ENCODE data around the gene GRIK5.

The GRIK5 gene

DNA sequence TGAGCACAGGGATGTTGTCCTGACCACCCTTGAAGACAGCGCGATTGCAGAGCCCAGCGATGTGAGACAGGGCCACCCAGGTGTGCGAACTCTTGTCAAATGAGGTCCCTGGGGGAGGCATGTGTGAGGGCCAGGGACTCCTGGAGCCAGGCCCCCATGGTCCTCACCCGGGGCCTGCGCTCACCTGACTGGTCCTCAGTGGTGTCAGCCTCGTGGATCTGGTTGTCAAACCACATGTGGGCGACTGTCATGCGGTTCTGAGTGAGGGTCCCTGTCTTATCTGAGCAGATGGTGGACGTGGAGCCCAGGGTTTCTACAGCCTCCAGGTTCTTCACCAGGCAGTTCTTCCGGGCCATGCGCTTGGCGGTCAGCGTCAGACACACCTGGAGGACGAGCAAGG lies 88.3 kb downstream of the GRIK5 start:
- no peak for DNase-seq

DNA sequence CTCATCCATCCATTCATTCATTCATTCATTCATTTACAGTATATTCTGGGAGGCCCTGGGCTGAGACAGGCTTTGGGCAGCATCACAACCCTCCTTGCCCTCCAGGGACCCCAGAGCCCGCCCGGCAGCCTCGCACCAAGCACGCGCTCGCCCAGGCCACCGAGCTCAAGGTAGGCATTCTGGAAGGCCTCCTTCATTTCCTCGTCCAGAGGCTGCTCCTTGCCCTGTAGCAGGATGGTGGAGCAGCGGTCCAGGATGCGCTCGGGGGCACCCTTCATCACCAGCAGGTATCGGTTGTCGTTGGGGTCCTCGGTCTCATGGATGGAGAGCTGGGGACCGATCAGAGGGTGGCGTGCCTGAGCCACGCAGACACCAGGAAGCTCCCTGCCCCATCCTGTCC lies 91.5 kb downstream of the GRIK5 start:
- no peak for DNase-seq

DNA sequence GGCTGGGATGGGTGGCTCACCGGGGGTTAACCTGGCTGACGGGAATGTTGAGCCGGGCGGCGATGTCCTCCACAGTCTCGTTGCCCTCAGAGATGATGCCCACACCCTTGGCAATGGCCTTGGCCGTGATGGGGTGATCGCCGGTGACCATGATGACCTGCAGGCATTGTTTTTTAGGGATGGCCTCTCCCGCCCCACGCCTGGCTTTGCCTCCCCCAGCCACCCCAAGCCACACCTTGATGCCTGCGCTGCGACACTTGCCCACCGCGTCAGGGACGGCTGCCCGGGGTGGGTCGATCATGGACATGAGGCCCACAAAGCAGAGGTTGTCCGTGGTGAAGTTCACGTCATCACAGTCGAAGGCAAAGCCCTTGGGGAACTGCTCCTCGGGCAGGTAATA lies 92.1 kb downstream of the GRIK5 start:
- no peak for DNase-seq

- no peak for DNase-seq
These were observed 95.4 kb downstream of the GRIK5 start for GRCh38 chr19:41974652-41975051.

DNA sequence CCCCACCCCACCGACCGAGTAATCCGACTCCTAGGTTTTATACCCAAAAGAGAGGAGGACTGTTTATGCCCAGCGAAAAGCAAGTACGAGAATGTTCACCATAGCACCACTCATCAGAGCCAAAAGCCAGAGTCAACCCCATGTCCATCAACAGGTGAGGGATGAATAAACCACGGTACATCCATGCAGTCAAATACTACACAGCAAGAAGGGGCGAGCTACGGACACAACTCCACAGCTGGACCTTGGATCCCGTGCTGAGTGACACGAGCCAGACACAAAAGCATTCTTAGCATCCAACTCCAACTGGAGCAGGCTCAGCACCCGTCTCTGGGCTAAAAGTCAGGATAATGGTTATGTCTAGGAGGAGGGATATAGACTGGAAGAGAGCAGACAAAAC lies 98.6 kb downstream of the GRIK5 start:
- DNase-seq = no peak

- DNase-seq = no peak
These were observed 100.1 kb downstream of the GRIK5 start for GRCh38 chr19:41969772-41970458.

DNA sequence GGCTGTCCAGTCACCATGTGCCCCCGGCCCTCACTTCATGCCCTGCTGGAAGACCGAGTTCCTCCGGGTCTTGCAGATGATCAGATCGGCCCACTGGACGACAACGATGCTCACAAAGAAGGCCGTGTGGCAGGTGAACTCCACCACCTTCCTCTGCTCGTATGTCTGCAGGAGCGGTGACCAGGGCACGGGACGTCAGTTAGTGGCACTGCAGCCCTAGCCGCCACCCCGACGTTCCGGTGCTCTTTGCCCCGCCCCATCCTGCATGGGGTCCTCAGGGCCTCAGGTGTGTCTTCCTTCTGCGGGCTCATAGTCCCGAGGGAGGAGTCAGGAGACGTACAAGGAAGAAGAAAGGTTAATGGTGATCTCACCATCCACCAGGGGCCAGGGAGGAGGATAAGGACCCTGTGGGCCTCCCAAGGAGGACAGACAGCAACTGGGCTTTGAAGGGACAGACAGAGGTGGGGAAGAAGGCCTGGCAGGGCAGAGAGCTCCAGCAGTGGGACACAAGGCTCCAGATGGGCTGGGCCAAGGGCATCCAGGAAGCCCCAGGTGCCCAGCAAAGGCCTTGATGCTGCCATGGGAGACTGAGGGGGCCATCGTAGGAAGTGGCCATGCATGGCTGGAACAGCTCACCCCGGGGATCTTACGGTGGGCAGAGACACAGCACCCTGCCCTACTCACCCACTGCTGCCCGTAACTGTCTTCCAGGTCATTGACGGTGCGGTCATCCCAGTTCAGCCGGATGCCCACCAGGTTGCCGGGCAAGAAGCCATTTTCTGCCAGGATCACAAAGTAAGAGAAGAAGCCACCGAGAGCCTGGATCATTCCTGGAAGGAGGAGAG lies 101.0 kb downstream of the GRIK5 start:
- no peak for DNase-seq

- DNase-seq = no peak
These were observed 102.8 kb downstream of the GRIK5 start for GRCh38 chr19:41967054-41967783.

DNA sequence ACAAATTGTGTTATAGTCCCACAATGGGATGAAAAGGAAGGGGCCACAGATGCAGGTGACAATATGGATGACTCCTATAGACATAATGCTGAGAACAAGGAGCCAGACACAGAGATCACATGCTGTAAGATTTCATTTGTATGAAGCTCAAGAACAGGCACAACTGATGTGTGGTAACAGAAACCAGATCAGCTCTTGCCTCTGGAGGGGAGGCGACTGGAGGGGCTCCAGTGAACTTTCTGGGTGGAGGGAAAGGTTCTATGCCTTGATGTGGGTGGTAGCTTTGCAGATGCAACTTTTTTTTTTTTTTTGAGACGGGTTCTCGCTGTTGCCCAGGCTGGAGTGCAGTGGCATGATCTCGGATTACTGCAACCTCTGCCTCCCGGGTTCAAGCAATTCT lies 104.9 kb downstream of the GRIK5 start:
- no peak for DNase-seq

DNA sequence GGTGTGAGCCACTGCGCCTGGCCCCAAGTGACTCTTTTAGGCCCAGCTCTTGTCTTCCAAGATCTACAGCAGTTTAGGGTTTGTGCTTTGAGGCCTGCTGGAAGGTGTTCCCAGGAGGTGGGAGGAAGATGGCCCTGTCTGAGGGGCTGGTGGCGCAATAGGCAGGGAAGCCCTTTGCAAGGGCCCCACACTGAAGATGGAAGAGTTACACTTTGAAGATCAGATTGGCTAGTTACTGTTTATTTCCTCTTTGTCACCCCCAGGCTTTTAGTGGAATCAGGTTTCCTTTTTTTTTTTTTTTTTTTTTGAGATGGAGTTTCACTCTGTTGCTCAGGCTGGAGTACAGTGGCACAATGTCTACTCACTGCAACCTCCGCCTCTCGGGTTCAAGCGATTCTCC lies 109.0 kb downstream of the GRIK5 start:
- no peak for DNase-seq

DNA sequence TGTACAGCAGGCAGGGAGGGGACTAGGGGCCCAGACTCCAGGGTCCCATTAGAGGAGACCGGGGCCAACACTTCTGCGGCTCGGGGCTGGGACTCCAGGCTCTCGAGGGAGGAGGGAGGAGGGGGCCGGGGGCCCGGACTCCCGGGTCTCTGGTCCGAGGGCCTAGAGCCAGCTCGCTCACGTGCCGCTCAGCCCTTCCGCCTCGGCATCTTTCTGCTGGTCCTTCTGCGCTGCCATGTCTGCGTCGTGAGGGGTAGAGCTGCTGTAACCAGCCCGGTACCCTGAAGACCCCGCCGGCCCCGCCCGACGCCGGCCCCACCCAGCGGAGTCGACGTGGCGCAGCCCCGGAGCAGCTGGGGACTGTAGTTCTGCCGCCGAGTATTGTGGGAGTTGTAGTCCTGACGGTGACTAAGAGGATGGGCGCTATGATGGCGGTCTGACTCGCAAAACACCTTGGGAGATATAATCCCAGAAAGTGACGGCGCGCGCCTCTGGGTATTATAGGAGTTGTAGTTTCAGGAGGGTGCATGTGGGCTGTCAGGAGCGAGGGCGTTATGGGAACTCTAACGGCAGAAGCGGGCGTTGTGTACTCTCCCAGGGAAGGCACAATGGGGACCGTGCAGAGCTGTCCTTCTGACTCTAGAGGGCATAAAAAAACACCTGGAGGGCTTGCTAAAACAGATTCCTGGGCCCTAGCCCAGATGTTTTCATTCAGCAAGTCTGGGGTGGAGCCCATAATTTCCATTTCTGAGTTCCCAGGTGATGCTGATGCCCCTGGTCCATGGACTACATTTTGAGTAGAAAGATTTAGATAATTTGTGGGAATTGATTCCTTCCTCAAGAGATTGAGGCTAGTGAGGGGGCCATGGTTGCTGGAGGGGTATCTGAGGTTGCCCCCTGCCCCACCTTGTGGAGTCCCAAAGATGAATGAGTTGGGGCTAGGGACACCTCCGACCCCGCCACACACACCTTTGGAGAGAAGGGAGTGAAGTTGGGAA lies 110.7 kb downstream of the GRIK5 start, which contains the start of gene RABAC1:
Gene RABAC1 (minus strand): TSS at position 266 of the 998 bp plus-strand sequence. CDS start 29 bp downstream, at position 237.
- DNase-seq = peak; percentile 92

DNA sequence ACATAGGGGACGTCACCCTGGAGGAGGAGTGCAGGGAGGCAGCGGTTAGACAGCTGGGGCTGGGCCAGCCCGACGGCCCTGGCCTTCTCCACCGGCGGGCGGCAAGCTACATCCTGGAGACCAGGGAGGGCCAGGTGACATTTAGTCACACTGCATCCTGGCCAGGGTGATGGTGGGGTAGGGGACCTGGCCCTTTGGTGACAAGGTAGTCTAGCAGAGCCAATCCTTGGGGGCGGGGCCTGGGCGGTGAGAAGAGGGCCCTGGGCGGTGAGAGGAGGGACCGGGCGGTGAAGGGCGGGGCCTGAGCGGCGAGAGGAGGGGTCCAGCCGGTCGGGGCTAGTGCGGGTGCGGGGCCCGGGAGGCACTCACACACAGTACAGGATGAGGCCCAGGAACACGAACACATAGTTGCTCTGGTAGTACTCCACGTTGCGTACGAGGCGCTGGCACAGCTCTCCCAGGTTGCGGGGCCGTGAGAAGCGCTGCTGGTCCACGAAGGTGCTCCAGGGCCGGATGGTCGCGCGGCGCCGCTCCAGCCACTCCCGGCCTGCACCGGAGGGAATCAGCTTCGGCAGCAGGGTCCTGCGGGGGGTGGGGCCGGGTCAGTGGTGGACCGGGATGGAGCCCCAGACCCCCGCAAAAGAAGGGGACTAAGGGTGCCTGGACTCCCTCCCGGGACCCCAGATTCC lies 111.5 kb downstream of the GRIK5 start:
- DNase-seq = peak; percentile 65

GRCh38 chr19:41957838-41958366 lies 112.1 kb downstream of the GRIK5 start:
- peak; percentile 73 for DNase-seq

GRCh38 chr19:41957161-41957837 lies 112.7 kb downstream of the GRIK5 start:
- DNase-seq = no peak

- no peak for DNase-seq
These were observed 113.4 kb downstream of the GRIK5 start for GRCh38 chr19:41956621-41957020.

GRCh38 chr19:41955521-41955920 lies 114.5 kb downstream of the GRIK5 start:
- DNase-seq = no peak

GRCh38 chr19:41951686-41952172 lies 118.3 kb downstream of the GRIK5 start:
- peak; percentile 56 for DNase-seq
